DMS53 treated with DMSO at 0.1 percent for 48 hours (cell line): Measurements from ENCODE around the gene NT5DC3.
A peak's percentile ranks its signal among the peaks of the same experiment; 100 is the strongest.

Source experiments
- DNase-seq: peaks from one replicate; lab custom pipeline; 2025; ENCODE audit not compliant: unreplicated experiment; lab: John Stamatoyannopoulos, UW

Gene NT5DC3

GRCh38 chr12:103785243-103786031, 55.6 kb downstream of the NT5DC3 start:
- no peak for DNase-seq

GRCh38 chr12:103783744-103784664, 57.0 kb downstream of the NT5DC3 start:
- no peak for DNase-seq

GRCh38 chr12:103782399-103782798, 58.6 kb downstream of the NT5DC3 start:
- no peak for DNase-seq

- no peak for DNase-seq
Measured at GRCh38 chr12:103780992-103781391, 60.0 kb downstream of the NT5DC3 start.

GRCh38 chr12:103780093-103780440, 61.0 kb downstream of the NT5DC3 start:
- DNase-seq = no peak

- peak; percentile 71 for DNase-seq
Measured at GRCh38 chr12:103779410-103780092, 61.5 kb downstream of the NT5DC3 start.

GRCh38 chr12:103778781-103779180, 62.3 kb downstream of the NT5DC3 start:
- DNase-seq = no peak

- DNase-seq = no peak
Measured at GRCh38 chr12:103774977-103775560, 66.0 kb downstream of the NT5DC3 start.

- no peak for DNase-seq
Measured at GRCh38 chr12:103773109-103773910, 67.7 kb downstream of the NT5DC3 start.

GRCh38 chr12:103772367-103773108, 68.5 kb downstream of the NT5DC3 start:
- no peak for DNase-seq

GRCh38 chr12:103771466-103771865, 69.6 kb downstream of the NT5DC3 start:
- DNase-seq = no peak

GRCh38 chr12:103769240-103769945, 71.6 kb downstream of the NT5DC3 start:
- no peak for DNase-seq

GRCh38 chr12:103768467-103769123, 72.4 kb downstream of the NT5DC3 start:
- no peak for DNase-seq

GRCh38 chr12:103766028-103766427, 75.0 kb downstream of the NT5DC3 start:
- DNase-seq = no peak

GRCh38 chr12:103765322-103765721, 75.7 kb downstream of the NT5DC3 start:
- no peak for DNase-seq

- no peak for DNase-seq
Measured at GRCh38 chr12:103762473-103762872, 78.6 kb downstream of the NT5DC3 start.

- no peak for DNase-seq
Measured at GRCh38 chr12:103758310-103759089, 82.5 kb downstream of the NT5DC3 start.

- no peak for DNase-seq
Measured at GRCh38 chr12:103757248-103757647, 83.8 kb downstream of the NT5DC3 start.
